HL-60 (cell line): ENCODE results near the gene TMCO4.
"Not testable (repeated sequence)": the region's sequence is repeated elsewhere in the genome, so short reads cannot be mapped to it uniquely, and the experiment has no call there.

Experiments
- POLR2AphosphoS5 ChIP-seq: IDR thresholded peaks from 2 replicates; pipeline ENCODE4 v1.6.1; 2012; ENCODE audit warnings: low read depth
- TF ChIP-seq, protein P1 (sequence below): IDR thresholded peaks from one replicate; pipeline ENCODE4 v1.5.1; 2011; ENCODE audit warnings: low read length, control low read depth, inconsistent platforms; ENCODE audit not compliant: insufficient read depth
- TF ChIP-seq, protein P2 (sequence below): IDR thresholded peaks from 2 replicates; pipeline ENCODE4 v1.6.1; 2012; ENCODE audit warnings: low read depth; ENCODE audit not compliant: insufficient replicate concordance

GRCh38 chr1:19636749-19637148 lies 163.0 kb downstream of the TMCO4 start:
- not testable (repeated sequence) for TF ChIP-seq POLR2AphosphoS5
- TF ChIP-seq, protein P1, sequence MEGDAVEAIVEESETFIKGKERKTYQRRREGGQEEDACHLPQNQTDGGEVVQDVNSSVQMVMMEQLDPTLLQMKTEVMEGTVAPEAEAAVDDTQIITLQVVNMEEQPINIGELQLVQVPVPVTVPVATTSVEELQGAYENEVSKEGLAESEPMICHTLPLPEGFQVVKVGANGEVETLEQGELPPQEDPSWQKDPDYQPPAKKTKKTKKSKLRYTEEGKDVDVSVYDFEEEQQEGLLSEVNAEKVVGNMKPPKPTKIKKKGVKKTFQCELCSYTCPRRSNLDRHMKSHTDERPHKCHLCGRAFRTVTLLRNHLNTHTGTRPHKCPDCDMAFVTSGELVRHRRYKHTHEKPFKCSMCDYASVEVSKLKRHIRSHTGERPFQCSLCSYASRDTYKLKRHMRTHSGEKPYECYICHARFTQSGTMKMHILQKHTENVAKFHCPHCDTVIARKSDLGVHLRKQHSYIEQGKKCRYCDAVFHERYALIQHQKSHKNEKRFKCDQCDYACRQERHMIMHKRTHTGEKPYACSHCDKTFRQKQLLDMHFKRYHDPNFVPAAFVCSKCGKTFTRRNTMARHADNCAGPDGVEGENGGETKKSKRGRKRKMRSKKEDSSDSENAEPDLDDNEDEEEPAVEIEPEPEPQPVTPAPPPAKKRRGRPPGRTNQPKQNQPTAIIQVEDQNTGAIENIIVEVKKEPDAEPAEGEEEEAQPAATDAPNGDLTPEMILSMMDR: not testable (repeated sequence)
- TF ChIP-seq, protein P2, sequence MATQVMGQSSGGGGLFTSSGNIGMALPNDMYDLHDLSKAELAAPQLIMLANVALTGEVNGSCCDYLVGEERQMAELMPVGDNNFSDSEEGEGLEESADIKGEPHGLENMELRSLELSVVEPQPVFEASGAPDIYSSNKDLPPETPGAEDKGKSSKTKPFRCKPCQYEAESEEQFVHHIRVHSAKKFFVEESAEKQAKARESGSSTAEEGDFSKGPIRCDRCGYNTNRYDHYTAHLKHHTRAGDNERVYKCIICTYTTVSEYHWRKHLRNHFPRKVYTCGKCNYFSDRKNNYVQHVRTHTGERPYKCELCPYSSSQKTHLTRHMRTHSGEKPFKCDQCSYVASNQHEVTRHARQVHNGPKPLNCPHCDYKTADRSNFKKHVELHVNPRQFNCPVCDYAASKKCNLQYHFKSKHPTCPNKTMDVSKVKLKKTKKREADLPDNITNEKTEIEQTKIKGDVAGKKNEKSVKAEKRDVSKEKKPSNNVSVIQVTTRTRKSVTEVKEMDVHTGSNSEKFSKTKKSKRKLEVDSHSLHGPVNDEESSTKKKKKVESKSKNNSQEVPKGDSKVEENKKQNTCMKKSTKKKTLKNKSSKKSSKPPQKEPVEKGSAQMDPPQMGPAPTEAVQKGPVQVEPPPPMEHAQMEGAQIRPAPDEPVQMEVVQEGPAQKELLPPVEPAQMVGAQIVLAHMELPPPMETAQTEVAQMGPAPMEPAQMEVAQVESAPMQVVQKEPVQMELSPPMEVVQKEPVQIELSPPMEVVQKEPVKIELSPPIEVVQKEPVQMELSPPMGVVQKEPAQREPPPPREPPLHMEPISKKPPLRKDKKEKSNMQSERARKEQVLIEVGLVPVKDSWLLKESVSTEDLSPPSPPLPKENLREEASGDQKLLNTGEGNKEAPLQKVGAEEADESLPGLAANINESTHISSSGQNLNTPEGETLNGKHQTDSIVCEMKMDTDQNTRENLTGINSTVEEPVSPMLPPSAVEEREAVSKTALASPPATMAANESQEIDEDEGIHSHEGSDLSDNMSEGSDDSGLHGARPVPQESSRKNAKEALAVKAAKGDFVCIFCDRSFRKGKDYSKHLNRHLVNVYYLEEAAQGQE: not testable (repeated sequence)
